AG04449 (cell line): Measurements from ENCODE around the gene HOTAIR.

Source experiments
- CTCF ChIA-PET: fragments of 350-600 bp; formaldehyde crosslinking; extraction: SDS; loops from one replicate; lab custom pipeline; 2021; ENCODE audit warnings: antibody characterized with exemption; lab: Yijun Ruan, JAX
- POLR2A ChIA-PET: fragments of 400-600, 350-600 bp; formaldehyde crosslinking; extraction: SDS; loops from one replicate; lab custom pipeline; 2020; ENCODE audit warnings: antibody characterized with exemption, inconsistent platforms; lab: Yijun Ruan, JAX
- DNase-seq: peaks from one replicate; pipeline ENCODE4 v3.0.0-alpha.2; 2010; ENCODE audit warnings: low read depth, low spot score
- H3K4me3 ChIP-seq: 2 replicates; pipeline ENCODE4 v1.5.1; 2011; ENCODE audit warnings: low read depth, mild to moderate bottlenecking, control low read depth, low read length
- TF ChIP-seq, protein P1 (sequence below): IDR thresholded peaks from one replicate; pipeline ENCODE4 v1.5.1; 2011; ENCODE audit warnings: mild to moderate bottlenecking, moderate library complexity, low read length, control low read depth, inconsistent platforms; ENCODE audit not compliant: insufficient read depth; ENCODE audit errors: missing control alignments

HOTAIR gene

DNA sequence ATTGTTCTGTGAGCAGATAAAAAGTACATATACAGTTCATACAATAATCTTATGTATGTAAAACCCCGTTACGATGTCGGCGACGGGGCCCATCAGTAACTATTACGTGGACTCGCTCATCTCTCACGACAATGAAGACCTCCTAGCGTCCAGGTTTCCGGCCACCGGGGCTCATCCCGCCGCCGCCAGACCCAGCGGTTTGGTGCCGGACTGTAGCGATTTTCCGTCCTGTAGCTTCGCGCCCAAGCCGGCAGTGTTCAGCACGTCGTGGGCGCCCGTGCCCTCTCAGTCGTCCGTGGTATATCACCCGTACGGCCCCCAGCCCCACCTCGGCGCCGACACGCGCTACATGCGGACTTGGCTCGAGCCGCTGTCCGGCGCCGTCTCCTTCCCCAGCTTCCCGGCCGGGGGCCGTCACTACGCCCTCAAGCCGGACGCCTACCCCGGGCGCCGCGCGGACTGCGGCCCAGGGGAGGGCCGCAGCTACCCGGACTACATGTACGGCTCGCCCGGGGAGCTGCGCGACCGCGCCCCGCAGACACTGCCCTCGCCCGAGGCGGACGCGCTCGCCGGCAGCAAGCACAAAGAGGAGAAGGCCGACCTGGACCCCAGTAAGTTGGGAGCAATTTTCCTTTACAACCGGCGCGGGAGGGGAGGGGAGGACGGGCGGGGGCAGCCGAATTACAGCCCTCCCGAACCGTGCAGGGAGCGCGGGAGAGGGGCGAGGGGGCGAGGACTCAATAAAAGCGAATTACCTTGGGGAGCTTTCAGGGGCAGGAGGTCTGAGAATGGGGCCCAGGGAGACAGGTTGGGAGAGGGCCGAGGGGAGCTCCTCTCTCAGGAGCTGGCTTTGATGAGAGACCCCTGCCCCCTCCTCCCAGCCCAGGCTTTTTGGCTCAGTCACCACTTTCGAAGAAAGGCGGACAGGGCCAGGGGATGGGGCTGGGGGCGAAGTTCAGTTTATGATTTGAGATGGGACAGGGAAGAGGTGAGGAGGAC lies 25.7 kb upstream of the HOTAIR start, which contains the start of gene HOXC9:
Gene HOXC9 (plus strand): TSS at position 46 of the 999 bp plus-strand sequence. CDS start 28 bp downstream, at position 74.
- POLR2A ChIA-PET = interaction anchor here (0.5 to 3.1 kb wide), 12 partner anchors 8 to 231 kb away, joined by 3 to 22 read pairs (median 4); partner anchors contain the start of genes HOXC10, HOXC6 and HOXC8
- TF ChIP-seq, protein P1, sequence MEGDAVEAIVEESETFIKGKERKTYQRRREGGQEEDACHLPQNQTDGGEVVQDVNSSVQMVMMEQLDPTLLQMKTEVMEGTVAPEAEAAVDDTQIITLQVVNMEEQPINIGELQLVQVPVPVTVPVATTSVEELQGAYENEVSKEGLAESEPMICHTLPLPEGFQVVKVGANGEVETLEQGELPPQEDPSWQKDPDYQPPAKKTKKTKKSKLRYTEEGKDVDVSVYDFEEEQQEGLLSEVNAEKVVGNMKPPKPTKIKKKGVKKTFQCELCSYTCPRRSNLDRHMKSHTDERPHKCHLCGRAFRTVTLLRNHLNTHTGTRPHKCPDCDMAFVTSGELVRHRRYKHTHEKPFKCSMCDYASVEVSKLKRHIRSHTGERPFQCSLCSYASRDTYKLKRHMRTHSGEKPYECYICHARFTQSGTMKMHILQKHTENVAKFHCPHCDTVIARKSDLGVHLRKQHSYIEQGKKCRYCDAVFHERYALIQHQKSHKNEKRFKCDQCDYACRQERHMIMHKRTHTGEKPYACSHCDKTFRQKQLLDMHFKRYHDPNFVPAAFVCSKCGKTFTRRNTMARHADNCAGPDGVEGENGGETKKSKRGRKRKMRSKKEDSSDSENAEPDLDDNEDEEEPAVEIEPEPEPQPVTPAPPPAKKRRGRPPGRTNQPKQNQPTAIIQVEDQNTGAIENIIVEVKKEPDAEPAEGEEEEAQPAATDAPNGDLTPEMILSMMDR = no peak
- no peak for DNase-seq
- peak within 1 kb of the TSS; percentile 96 for H3K4me3 ChIP-seq
- CTCF ChIA-PET = interaction anchor here (1.0 to 21.3 kb wide), 11 partner anchors 8 to 254 kb away, joined by 3 to 756 read pairs (median 35); partner anchors contain the start of genes HOXC10, HOXC5, HOXC6 and HOXC8

DNA sequence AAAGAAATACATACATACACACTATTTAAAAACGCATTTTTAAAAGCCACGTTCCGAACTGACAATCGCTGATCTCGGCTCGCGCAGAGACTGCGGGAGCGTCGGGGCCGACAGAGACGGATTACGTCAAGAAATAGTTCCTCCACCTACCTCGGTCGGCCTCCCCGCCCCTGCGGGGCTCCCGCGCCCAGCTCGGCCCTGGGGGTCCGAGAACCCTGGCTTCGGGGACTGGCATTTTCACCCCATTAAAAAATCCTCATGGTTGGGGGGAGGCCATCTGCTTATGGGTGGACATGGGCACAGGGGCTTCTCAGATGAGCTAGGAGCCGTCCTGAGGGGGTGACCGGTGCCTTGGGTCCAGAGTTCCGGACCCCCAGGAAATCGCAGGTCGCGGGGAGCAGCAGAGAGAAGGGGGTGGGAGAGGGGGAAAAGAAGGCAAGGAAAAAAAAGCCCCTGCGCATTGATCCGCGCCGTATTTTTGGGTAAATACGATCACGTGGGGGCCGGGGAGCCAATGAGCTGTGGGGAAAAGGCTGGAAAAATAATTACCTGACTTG lies 24.9 kb upstream of the HOTAIR start:
- no peak for DNase-seq
- H3K4me3 ChIP-seq = peak overlapping the region; percentile 96
- ChIA-PET POLR2A (interaction anchor here (0.8 to 3.1 kb wide), 9 partner anchors 8 to 196 kb away, joined by 3 to 22 read pairs (median 6); partner anchors contain the start of genes HOXC6 and HOXC8), CTCF (interaction anchor here (1.0 to 21.3 kb wide), 12 partner anchors 8 to 253 kb away, joined by 3 to 756 read pairs (median 28); partner anchors contain the start of genes HOXC10, HOXC5, HOXC6 and HOXC8)
- TF ChIP-seq, protein P1 = no peak

DNA sequence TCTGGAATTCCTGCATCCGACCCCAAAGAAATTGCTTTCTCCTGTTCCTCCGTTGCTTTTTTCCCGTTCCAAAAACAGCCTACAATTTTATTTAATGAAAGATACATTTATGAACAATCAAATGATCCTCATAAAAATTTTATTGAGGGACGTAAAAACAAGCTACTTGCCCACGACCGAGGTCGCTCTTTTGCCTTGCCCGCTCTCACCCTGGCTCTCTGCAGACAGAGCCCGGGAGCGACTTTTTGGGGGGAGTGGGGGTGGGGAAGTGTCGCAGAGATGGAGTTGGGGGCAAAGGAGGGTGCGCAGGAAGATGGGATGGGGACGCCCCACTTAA lies 24.1 kb upstream of the HOTAIR start:
- ChIA-PET POLR2A (interaction anchor here (0.9 kb wide), 1 partner anchor 209 kb away, joined by 3 read pairs; no protein-coding TSS in a partner anchor), CTCF (interaction anchor here (1.2 to 21.3 kb wide), 10 partner anchors 8 to 253 kb away, joined by 4 to 756 read pairs (median 94); partner anchors contain the start of genes HOXC10, HOXC5, HOXC6 and HOXC8)
- TF ChIP-seq, protein P1 = no peak
- H3K4me3 ChIP-seq = peak overlapping the region; percentile 96
- DNase-seq = no peak

DNA sequence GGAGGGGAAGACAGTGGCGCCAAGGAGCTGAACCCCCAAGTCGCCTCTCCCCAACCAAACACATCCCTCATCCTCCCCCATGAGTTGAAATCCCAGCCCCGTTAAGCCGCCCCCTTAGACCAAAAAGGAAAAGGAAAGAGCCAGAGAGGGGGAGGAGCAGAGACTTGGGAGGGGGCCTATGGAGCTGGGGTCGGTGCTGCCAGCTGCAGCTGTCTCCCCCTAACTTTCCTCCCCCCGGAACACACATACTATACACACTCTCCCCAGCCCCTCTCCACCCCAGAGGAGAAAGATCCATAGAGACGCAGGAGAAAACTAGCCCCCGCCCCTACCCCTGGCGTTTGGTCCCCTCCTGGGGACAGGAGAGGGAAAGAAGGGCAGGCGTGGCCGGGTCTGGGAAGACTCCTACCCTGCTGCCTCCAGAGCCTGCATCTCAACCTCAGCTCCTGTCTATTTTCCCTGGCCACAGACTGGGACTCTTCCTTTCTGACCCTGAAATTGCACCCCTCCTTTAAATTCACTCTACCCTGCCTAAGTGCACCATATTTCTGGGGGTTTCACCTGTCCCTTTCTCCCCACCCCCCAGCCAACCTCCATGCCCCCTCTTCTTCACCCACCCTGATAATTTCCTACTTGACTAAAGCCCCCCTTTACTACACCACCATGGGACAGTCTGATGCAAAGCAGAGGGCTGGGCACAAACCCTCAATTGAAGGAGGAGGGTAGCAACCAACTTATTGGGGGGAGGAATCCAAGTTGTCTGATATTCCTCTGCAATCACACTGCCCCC lies 23.6 kb upstream of the HOTAIR start:
- CTCF ChIA-PET = interaction anchor here (1.2 to 21.3 kb wide), 9 partner anchors 8 to 230 kb away, joined by 4 to 756 read pairs (median 152); partner anchors contain the start of genes HOXC10, HOXC5, HOXC6 and HOXC8

More for the DNA sequence above, 23.6 kb upstream of the HOTAIR start:
- DNase-seq = no peak
- TF ChIP-seq, protein P1 = no peak
- H3K4me3 ChIP-seq = peak overlapping the region; percentile 96
- POLR2A ChIA-PET = interaction anchor here (0.6 to 1.2 kb wide), 5 partner anchors 11 to 210 kb away, joined by 3 to 4 read pairs (median 3); partner anchors contain the start of gene HOXC8
